ENCODE data around the gene SLC66A2.

DNA sequence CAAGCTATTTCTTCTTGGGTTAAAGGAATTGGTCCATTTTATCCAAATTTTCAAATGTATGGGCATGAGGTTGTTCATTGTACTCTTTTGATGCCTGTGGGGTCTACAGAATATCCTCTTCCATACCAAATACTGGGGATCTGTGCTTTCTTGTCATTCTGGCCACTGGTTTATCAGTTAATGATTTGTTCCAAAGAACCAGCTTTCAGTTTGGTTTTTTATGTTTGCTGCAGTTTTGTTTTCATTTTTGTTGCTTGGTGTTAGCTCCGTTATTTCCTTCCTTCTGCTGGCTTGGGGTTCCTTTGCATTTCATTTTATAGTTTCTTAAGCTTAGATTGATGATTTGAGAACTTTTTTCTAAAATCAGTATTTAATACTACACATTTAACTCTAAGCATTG, 45.5 kb downstream of the SLC66A2 start:
- TF ChIP-seq EZH2 (IDR thresholded peaks at IDR 0.05; ENCODE audit: low read length, unreplicated experiment) (no peak), CTCF (conservative IDR thresholded peaks at IDR 0.05; ENCODE audit: low read depth, low read length) (no peak)
